Stimulated activated CD4-positive, alpha-beta T cell treated with anti-CD3 and anti-CD28 coated beads, TNF-alpha, amount 100 ng/mL, for 24 hours (primary cell): ENCODE results near the gene ZNF839.
A peak's percentile ranks its signal among the peaks of the same experiment; 100 is the strongest.
"Not testable (repeated sequence)": the region's sequence is repeated elsewhere in the genome, so short reads cannot be mapped to it uniquely, and the experiment has no call there.

ENCODE experiments used
- DNase-seq, 3 experiments: peaks; one replicate each; pipeline ENCODE4 v3.0.0-alpha.2; 2020; ENCODE audit warnings: low read depth in 3 of 3

Gene ZNF839

DNA sequence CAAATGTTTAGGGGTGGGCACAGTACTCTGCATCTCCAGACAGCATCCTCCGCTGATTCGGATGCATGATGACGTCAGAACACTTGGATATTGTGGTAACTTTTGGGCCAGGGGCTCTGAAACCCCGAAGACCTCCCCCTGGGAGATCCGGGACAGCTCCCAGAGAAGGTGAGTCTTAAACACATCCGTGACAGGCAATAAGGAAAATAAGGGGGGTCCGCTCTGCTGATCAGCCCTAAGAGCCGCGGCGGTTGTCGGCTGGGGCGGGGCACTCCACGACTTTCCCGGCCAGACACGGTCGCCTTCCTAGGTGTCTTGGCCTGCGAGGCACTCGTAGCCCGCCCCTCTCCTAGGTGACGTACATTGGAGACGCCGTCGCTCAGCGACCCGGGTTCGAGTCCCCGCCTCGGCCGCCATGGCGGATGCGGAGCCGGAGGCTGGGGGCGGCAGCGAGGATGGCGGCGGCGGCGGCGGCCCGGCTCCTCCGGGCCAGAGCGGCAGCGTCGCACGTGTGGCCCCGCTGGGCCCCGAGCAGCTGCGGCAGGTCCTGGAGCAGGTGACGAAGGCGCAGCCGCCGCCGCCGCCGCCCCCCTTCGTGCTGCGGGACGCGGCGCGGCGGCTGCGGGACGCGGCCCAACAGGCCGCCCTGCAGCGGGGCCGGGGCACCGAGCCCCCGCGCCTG is at the start of gene ZNF839:
Gene ZNF839, plus strand, starts transcription at position 396 of the 682 bp plus-strand sequence. Its CDS starts 20 bp downstream, at position 416.
- DNase-seq, result peak; percentile 88 to 95 (median 93)

DNA sequence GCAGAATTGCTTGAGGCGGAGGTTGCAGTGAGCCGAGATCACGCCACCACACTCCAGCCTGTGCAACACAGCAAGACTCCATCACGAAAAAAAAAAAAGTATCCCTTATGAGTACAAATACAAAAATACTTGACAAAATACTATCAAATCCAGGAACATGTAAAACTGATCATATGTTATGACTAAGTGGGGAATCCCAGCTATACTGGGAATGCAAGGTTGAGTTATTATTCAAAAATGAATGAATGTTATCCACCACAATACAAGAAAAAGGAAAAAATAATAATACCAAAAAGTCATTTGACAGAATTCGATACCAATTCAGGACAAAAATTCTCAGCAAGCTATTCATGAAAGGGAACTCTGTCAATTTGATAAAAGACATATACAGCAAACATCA is 47.2 kb upstream of the ZNF839 start:
- DNase-seq, result no peak

DNA sequence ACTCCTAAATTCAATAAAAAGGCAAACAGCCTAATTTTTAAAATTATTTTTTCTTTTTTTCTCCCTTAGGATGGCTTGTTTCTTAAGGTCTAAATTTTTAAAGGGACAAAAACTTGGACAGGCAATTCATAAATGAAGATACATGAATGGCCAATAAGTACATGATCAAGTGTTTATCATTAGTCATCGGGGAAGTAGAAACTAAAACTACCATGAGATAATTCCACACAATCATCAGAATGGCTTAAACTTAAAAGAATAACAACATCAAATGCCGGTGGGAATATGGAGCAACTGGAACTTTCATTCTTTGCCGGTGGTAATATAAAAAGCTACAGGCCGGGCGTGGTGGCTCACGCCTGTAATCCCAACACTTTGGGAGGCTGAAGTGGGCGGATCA is 43.7 kb upstream of the ZNF839 start:
- DNase-seq, result no peak

DNA sequence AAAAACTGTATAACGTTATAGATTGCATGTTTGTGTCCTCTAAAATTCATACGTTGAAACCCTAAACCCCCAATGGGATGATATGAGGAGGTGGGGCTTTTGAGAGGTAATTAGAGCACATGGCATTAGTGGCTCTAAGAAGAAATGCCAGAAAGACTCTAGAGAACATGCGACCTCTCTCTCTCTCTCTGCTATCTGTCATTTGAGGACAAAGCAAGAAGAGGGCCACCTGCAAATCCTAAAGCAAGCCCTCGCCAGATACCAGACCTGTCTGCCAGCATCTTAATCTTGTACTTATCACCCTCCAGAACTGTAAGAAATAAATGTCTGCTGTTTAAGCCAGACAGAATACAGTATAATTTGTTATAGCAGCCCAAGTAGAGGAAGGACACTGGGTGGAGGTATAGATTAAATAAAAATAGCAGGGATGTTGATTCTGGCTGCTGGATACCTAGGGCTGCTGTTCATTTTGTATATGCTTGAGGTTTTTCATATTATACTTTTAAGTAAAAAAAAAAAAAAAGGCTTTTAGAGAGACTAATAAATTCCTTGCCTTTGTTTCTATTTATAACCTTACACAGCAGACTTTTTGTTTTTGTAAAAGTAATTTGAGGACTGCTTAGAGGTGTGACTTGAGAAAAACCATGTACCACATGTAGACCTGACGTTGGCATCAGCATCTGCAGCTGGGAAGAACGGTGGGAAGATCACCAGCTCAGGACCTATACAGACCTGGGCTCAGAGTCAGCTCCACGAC is 41.5 kb upstream of the ZNF839 start:
- DNase-seq, result no peak

DNA sequence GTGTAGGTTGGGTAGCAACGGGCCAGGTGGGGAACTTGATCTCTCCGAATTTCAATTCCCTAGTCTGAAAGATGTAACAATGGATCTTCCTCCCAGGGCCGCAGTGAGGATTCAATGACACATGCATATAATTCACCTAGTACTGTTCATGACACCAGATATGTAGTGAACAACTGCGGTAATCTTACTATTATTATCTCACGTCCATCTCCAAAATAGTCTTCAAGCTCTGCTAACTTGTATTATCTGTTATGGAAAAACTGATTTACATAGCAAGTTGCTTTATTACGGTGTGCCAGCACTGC is 41.0 kb upstream of the ZNF839 start:
- DNase-seq, result no peak

DNA sequence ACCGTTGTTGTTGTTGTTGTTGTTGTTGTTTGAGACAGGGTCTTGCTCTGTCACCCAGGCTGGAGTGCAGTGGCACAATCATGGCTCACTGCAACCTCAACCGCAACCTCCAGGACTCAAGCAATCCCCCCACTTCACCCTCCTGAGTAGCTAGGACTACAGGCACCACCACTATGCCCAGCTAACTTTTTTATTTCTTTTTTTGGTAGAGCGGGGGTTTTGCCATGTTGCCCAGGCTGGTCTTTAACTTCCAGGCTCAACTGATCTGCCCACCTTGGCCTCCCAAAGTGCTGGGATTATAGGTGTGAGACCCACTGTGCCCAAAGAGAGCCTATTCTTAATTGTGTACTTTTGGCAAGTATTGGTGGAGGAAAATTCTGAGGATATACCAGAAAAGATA is 40.3 kb upstream of the ZNF839 start:
- DNase-seq, result no peak

GRCh38 chr14:102279688-102280348 is 39.7 kb upstream of the ZNF839 start:
- no peak for DNase-seq

GRCh38 chr14:102280376-102280962 is 39.1 kb upstream of the ZNF839 start:
- DNase-seq, result no peak

DNA sequence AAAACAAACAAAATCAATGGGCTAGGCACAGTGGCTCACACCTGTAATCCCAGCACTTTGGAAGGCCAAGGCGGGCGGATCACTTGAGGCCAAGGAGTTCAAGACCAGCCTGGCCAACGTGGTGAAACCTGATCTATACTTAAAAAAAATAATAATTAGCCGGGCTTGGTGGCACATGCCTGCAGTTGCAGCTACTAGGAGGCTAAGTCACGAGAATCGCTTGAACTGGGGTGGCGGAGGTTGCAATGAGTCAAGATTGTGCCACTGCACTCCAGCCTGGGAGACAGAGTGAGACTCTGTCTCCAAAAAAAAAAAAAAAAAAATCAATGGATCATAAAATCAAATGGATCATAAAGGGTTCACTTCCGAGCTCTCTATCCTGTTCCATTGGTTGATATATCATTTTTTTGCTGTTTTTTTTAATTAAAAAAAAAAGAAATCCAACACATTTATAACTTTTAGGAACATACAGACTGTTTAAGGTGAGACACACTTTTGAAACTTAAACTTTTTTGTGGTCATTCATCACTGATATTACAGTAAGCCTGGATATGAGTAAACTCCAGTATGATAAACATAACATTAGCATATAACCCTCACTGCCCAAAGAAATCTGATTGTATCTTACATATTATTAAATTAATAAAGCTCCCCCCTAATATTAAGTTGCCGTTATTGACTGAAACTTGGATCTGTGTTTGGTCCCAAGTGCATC is 36.6 kb upstream of the ZNF839 start:
- DNase-seq, result no peak

DNA sequence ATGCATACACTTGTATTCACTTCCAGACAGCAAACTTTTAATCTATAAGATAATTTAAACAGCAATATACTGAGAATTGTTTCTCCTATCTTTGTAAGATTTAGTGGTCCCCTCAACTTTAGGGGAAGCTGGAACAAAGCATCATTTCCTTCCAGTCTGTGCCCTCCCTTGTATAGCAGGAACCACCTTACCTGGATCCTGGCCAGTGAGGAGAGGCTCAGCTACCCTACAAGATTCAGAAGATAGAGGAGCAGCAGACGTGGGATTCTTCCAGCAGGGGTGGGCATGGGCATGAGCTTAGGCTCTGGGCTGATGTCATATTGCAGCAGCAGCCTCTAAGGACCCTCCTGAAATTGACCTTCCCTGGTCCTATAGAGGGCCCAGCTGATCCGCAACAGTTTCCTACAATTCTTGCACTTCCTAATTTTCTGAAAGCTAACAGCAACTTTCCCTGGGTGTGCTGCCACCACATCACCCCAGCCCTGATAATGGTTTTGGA is 35.9 kb upstream of the ZNF839 start:
- DNase-seq, result no peak

DNA sequence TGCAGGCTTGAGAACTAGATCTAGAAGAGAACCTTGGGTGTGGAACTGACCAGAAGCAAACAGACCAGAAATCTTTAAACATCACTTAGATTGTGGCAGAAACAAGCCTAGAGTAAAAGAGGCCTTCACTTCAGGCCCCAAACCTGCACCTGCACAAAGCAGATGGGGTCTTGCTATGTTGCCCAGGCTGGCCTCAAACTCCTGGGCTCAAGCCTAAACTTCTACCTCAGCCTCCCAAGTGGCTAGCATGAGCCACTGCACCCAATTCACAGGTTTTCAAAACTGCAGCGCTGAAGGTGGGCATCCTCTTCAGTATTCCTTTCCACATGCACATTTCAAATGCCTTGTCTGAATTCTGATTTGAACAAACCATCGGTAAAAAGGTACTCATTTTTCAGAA is 34.4 kb upstream of the ZNF839 start:
- no peak for DNase-seq

GRCh38 chr14:102288139-102288538 is 31.4 kb upstream of the ZNF839 start:
- DNase-seq, result no peak

DNA sequence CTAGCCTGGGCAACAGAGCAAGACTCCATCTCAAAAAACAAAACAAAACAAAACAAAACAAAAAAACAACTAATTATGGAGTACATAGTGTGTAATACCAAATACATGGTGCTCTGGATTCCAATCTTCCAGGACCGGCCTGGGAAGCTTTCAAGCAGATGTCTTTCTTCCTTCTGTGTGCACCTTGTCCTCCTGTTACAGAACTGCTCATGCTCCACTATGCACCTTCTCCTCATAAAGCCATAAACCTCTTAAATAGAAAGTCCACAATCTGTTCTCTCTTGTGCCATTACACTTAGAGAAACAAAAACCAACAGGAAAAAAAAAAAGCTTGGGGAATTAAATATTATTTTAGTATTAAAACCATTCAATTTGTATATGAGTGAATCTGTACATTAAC is 27.1 kb upstream of the ZNF839 start:
- DNase-seq, result no peak

DNA sequence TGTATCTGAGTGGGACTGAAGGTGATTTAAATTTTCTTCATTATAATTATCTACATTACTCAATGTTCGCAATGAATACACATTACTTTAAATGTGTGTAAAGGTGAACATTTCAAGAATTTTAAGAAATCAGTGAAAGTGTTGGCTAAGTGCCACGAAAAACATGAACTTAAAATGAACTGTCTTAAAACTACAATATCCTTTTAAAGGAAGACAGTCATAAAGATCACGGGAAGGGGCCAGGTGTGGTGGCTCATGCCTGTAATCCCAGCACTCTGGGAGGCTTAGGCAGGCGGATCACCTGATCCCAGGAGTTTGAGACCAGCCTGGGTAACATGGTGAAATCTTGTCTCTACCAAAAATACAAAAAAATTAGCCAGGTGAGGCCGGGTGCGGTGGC is 25.8 kb upstream of the ZNF839 start:
- no peak for DNase-seq

DNA sequence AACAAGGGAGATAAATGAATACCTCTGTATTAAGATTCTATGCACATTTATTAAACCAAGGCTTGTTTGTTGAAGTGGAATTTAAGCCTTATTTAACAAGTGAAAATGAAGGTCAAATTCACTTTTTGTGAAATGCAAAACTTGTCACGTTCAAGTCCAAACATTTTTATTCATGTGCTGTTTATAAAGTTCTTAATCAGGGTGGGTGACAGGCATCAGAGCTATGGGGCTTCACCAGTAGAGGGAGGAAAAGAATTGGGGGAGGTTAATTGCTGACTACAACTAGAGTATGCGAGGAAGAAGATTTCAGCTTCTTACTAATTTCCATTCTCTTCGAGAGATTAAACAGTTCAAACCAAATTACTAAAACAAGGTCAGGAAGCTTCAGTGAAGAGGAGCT is 24.3 kb upstream of the ZNF839 start:
- DNase-seq, result no peak

DNA sequence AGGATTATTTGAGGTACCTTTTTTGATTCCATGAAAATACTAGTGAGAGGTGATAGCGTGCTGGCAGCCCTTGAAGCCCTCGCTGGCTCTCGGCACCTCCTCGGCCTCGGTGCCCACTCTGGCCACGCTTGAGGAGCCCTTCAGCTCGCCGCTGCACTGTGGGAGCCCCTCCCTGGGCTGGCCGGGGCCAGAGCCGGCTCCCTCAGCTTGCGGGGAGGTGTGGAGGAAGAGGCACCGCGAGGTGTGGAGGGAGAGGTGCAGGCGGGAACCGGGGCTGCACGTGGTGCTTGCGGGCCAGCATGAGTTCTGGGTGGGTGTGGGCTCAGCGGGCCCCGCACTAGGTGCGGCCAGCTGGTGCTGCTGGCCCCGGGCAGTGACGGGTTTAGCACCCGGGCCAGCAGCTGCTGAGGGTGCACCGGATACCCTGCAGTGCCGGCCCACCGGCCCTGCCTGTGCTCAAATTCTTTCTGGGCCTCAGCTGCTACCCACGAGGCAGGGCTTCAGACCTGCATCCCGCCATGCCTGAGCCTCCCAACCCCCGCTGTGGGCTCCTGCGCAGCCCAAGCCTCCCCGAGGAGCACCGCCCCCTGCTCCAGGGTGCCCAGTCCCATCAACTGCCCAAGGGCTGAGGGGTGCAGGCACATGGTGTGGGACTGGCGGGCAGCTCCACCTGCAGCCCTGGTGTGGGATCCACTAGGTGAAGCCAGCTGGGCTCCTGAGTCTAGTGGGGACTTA is 21.9 kb upstream of the ZNF839 start:
- no peak for DNase-seq

GRCh38 chr14:102298303-102299070 is 21.1 kb upstream of the ZNF839 start:
- DNase-seq, result not testable (repeated sequence)

GRCh38 chr14:102303664-102304063 is 15.9 kb upstream of the ZNF839 start:
- no peak for DNase-seq

- peak; percentile 92 to 96 (median 95) for DNase-seq
Observed at GRCh38 chr14:102304611-102305506, 14.7 kb upstream of the ZNF839 start, which contains the start of gene MOK. Gene MOK (minus strand): TSS chr14:102305164. CDS start chr14:102304968, 196 bp downstream.
